DOHH2 (cell line): Measurements from ENCODE around the gene SWSAP1.

ENCODE experiments used
- H3F3A ChIP-seq: fragments of 200-600 bp; sonication (generic), shearing (Covaris generic); 2 replicates; pipeline ENCODE4 v1.6.0; 2016; ENCODE audit warnings: antibody characterized with exemption, mild to moderate bottlenecking; ENCODE audit not compliant: control insufficient read depth, insufficient read depth
- H3K27ac ChIP-seq: fragments of 200-600 bp; sonication (generic); 2 replicates; pipeline ENCODE4 v1.5.1; 2014; ENCODE audit warnings: low read depth, mild to moderate bottlenecking, low read length, moderate library complexity
- H3K27me3 ChIP-seq: fragments of 200-600 bp; sonication (generic); 2 replicates; pipeline ENCODE4 v1.6.1; 2014; ENCODE audit warnings: mild to moderate bottlenecking, low read length, mixed read lengths; ENCODE audit not compliant: control insufficient read depth
- H3K36me3 ChIP-seq: fragments of 200-600 bp; sonication (generic); 2 replicates; pipeline ENCODE4 v1.6.1; 2014; ENCODE audit warnings: mild to moderate bottlenecking, low read length, moderate library complexity, mixed read lengths; ENCODE audit not compliant: control insufficient read depth
- H3K4me1 ChIP-seq: fragments of 200-600 bp; sonication (generic); 2 replicates; pipeline ENCODE4 v1.6.1; 2014; ENCODE audit warnings: mild to moderate bottlenecking, low read length, mixed read lengths; ENCODE audit not compliant: control insufficient read depth
- H3K4me2 ChIP-seq: fragments of 200-600 bp; sonication (generic); 2 replicates; pipeline ENCODE4 v1.6.0; 2014; ENCODE audit warnings: mild to moderate bottlenecking, low read length, moderate library complexity
- H3K4me3 ChIP-seq: fragments of 200-600 bp; sonication (generic); 2 replicates; pipeline ENCODE4 v1.5.1; 2014; ENCODE audit warnings: mild to moderate bottlenecking, low read length, mixed read lengths
- H3K79me2 ChIP-seq: fragments of 200-600 bp; sonication (generic); 2 replicates; pipeline ENCODE4 v1.6.1; 2014; ENCODE audit warnings: mild to moderate bottlenecking, low read length, mixed read lengths; ENCODE audit not compliant: control insufficient read depth
- H3K9me2 ChIP-seq: fragments of 200-600 bp; sonication (generic); replicated peaks from 2 replicates; pipeline ENCODE4 v1.6.1; 2014; ENCODE audit warnings: mild to moderate bottlenecking, low read length, mixed read lengths; ENCODE audit not compliant: control insufficient read depth
- H3K9me3 ChIP-seq: fragments of 200-600 bp; sonication (generic); 2 replicates; pipeline ENCODE4 v1.6.1; 2014; ENCODE audit warnings: antibody characterized with exemption, low read length, mixed read lengths; ENCODE audit not compliant: control insufficient read depth, insufficient read depth
- H4K20me1 ChIP-seq: fragments of 200-600 bp; sonication (generic); 2 replicates; pipeline ENCODE4 v1.6.0; 2014; ENCODE audit warnings: low read depth, mild to moderate bottlenecking, antibody characterized with exemption, low read length, moderate library complexity; ENCODE audit not compliant: control insufficient read depth, insufficient read depth
- CTCF ChIP-seq: fragments of 200-600 bp; sonication (generic); IDR thresholded peaks from one replicate; pipeline ENCODE4 v1.5.1; 2014; ENCODE audit warnings: antibody characterized with exemption, mild to moderate bottlenecking, low read depth, low read length; ENCODE audit not compliant: poor library complexity, severe bottlenecking
- EZH2phosphoT487 ChIP-seq: fragments of 200-600 bp; sonication (generic); IDR thresholded peaks from 2 replicates; pipeline ENCODE4 v1.6.1; 2017; ENCODE audit warnings: borderline replicate concordance, mild to moderate bottlenecking, antibody characterized with exemption, low read length, moderate library complexity, mixed read lengths

Gene SWSAP1

GRCh38 chr19:11414544-11414943, 40.1 kb downstream of the SWSAP1 start:
- Histone ChIP-seq H3K79me2 (no peaks in the 10 kb centered on the region), H3K4me1 (peaks cover 13% of the 10 kb centered on the region), H3K9me3 (no peaks in the 10 kb centered on the region), H3F3A (no peaks in the 10 kb centered on the region), H3K36me3 (no peaks in the 10 kb centered on the region), H3K4me3 (no peak overlapping the region), H4K20me1 (no peaks in the 10 kb centered on the region), H3K27me3 (peaks cover 13% of the 10 kb centered on the region), H3K27ac (no peak overlapping the region), H3K9me2 (no peaks in the 10 kb centered on the region), H3K4me2 (no peak overlapping the region)
- no peak for TF ChIP-seq CTCF
- no peak for TF ChIP-seq EZH2phosphoT487

GRCh38 chr19:11416346-11417052, 42.0 kb downstream of the SWSAP1 start:
- Histone ChIP-seq H3F3A (no peaks in the 10 kb centered on the region), H3K4me3 (no peak overlapping the region), H3K4me2 (no peak overlapping the region), H3K36me3 (no peaks in the 10 kb centered on the region), H3K4me1 (peaks cover 27% of the 10 kb centered on the region), H3K9me3 (no peaks in the 10 kb centered on the region), H4K20me1 (no peaks in the 10 kb centered on the region), H3K79me2 (no peaks in the 10 kb centered on the region), H3K27ac (no peak overlapping the region), H3K9me2 (no peaks in the 10 kb centered on the region), H3K27me3 (peaks cover 30% of the 10 kb centered on the region)
- TF ChIP-seq EZH2phosphoT487 (no peak), CTCF (no peak)

GRCh38 chr19:11418094-11418548, 43.7 kb downstream of the SWSAP1 start:
- Histone ChIP-seq H3K36me3 (no peaks in the 10 kb centered on the region), H3K4me2 (peak overlapping the region; percentile 82), H3K79me2 (no peaks in the 10 kb centered on the region), H3K9me2 (no peaks in the 10 kb centered on the region), H3K27ac (no peak overlapping the region), H3K9me3 (no peaks in the 10 kb centered on the region), H3K4me3 (peak overlapping the region; percentile 65), H4K20me1 (no peaks in the 10 kb centered on the region), H3F3A (no peaks in the 10 kb centered on the region; the same call in 1 of the 2 replicates), H3K27me3 (peaks cover 40% of the 10 kb centered on the region), H3K4me1 (peaks cover 43% of the 10 kb centered on the region)
- no peak for TF ChIP-seq CTCF
- no peak for TF ChIP-seq EZH2phosphoT487
